Lung microvascular endothelial cell (primary cell): ENCODE results near the gene EVI5. TPM values are rescaled to one million over a fixed set of nuclear protein-coding genes. Genes with fewer than 3 reads are reported as not detected.

Source experiments
- DNase-seq, 2 donors: peaks; one replicate each; pipeline versions ENCODE4 v3.0.0 to v3.0.0-alpha.2; 2010; ENCODE audit warnings: low read depth in 2 of 2
- total RNA-seq: library from RNA; depleted of rRNA; stranded (reverse); fragments of >200 nt; gene quantifications from 2 replicates; pipeline ENCODE4 v1.2.1, GENCODE V29; 2014

Gene EVI5
- 19.4 and 19.8 TPM in 2 replicates for total RNA-seq

GRCh38 chr1:92784639-92785500, at the start of gene EVI5:
Gene EVI5, minus strand, starts transcription at chr1:92785108. Its CDS starts 48,562 bp downstream, at chr1:92736546.
- DNase-seq = peak; percentile 95 to 97

- DNase-seq = no peak
Measured at GRCh38 chr1:92834617-92835016, 49.7 kb upstream of the EVI5 start.

- no peak for DNase-seq
Measured at GRCh38 chr1:92833840-92834239, 48.9 kb upstream of the EVI5 start.

GRCh38 chr1:92832537-92833114, 47.7 kb upstream of the EVI5 start:
- peak; percentile 33 to 45 for DNase-seq

- DNase-seq = peak; percentile 98 to 99
Measured at GRCh38 chr1:92831762-92832536, 47.0 kb upstream of the EVI5 start, which contains the start of gene RPL5. Gene RPL5, plus strand, starts transcription at chr1:92832040. Its CDS starts 75 bp downstream, at chr1:92832115.

GRCh38 chr1:92831368-92831761, 46.5 kb upstream of the EVI5 start:
- no peak for DNase-seq

- no peak for DNase-seq
Measured at GRCh38 chr1:92826792-92827191, 41.9 kb upstream of the EVI5 start.

- DNase-seq = peak in 1 of 2 donors; percentile 27
Measured at GRCh38 chr1:92822879-92823278, 38.0 kb upstream of the EVI5 start.

- DNase-seq = no peak
Measured at GRCh38 chr1:92820551-92820950, 35.6 kb upstream of the EVI5 start.

GRCh38 chr1:92820024-92820423, 35.1 kb upstream of the EVI5 start:
- DNase-seq = no peak

- DNase-seq = peak; percentile 56
Measured at GRCh38 chr1:92817986-92818764, 33.3 kb upstream of the EVI5 start.

- DNase-seq = no peak
Measured at GRCh38 chr1:92817137-92817697, 32.3 kb upstream of the EVI5 start.

- DNase-seq = no peak
Measured at GRCh38 chr1:92816732-92817131, 31.8 kb upstream of the EVI5 start.

- DNase-seq = no peak
Measured at GRCh38 chr1:92808381-92808780, 23.5 kb upstream of the EVI5 start.

- DNase-seq = no peak
Measured at GRCh38 chr1:92805216-92805615, 20.3 kb upstream of the EVI5 start.

GRCh38 chr1:92804721-92805201, 19.9 kb upstream of the EVI5 start:
- peak; percentile 36 to 86 for DNase-seq

GRCh38 chr1:92803140-92803887, 18.4 kb upstream of the EVI5 start:
- no peak for DNase-seq

GRCh38 chr1:92797961-92798360, 13.1 kb upstream of the EVI5 start:
- DNase-seq = no peak

- no peak for DNase-seq
Measured at GRCh38 chr1:92797297-92797696, 12.4 kb upstream of the EVI5 start.

- DNase-seq = peak in 1 of 2 donors; percentile 3
Measured at GRCh38 chr1:92795166-92795565, 10.3 kb upstream of the EVI5 start.
